AG04450 (cell line): ENCODE results near the gene IPO5. TPM values are rescaled to one million over a fixed set of nuclear protein-coding genes. Genes with fewer than 3 reads are reported as not detected.

Source experiments
- CTCF ChIA-PET: fragments of 300-600, 350-600 bp; formaldehyde crosslinking; extraction: SDS; loops from one replicate; lab custom pipeline; 2022; ENCODE audit warnings: antibody characterized with exemption, inconsistent platforms; lab: Charles Lee
- POLR2A ChIA-PET: fragments of 350-600 bp; formaldehyde crosslinking; extraction: SDS; loops from one replicate; lab custom pipeline; 2021; ENCODE audit warnings: antibody characterized with exemption, inconsistent platforms; lab: Yijun Ruan, JAX
- DNase-seq: peaks from one replicate; pipeline ENCODE4 v3.0.0-alpha.2; 2011; ENCODE audit warnings: low read depth, low spot score
- H3K27ac ChIP-seq: one replicate; pipeline ENCODE4 v1.5.1; 2012; ENCODE audit warnings: low read depth, low read length, control low read depth
- H3K27me3 ChIP-seq: one replicate; pipeline ENCODE4 v1.6.0; 2012; ENCODE audit warnings: low read length; ENCODE audit not compliant: control insufficient read depth, insufficient read depth
- H3K4me3 ChIP-seq: 2 replicates; pipeline ENCODE4 v1.5.1; 2011; ENCODE audit warnings: mild to moderate bottlenecking, low read depth, low read length, control low read depth
- H3K9me3 ChIP-seq: 2 replicates; pipeline ENCODE4 v1.5.1; 2012; ENCODE audit warnings: low read length; ENCODE audit not compliant: control insufficient read depth, insufficient read depth
- polyA plus RNA-seq: library from polyadenylated mRNA; depleted of rRNA; stranded (reverse); fragments of >200 nt; gene quantifications from 2 replicates; pipeline ENCODE4 v1.2.3, GENCODE V29; 2011; rRNA removed
- small RNA-seq: library from RNA; depleted of rRNA; stranded (forward); fragments of <200 nt; gene quantifications from one replicate; pipeline ENCODE3, GENCODE V24; 2012; ENCODE audit warnings: low read depth; ENCODE audit not compliant: insufficient read length
- TF ChIP-seq, protein P1 (sequence below): IDR thresholded peaks from 2 replicates; pipeline ENCODE4 v1.5.1; 2011; ENCODE audit warnings: low read depth, low read length, control low read depth, inconsistent platforms

IPO5 gene
- polyA plus RNA-seq, 1 experiment = 164 TPM

DNA sequence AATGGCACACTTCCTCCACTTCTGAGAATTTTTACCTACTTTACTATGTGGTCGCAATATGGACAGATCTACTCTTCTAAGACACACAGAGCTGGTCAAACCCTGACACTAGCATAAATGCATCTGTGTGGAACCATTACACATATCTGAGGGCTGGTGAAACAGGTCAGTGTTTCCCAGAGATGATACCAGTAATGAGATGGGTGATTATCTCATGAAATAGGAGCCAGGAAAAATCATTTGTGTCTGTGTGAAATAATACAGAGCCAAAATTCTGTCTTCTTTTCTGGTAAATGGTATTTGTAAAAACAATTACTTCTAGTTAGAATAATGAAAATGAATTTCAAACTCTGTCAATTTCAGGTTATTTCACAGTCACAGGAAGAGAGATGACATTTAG lies 117.8 kb downstream of the IPO5 start:
- ChIA-PET CTCF (no interaction called here), POLR2A (no interaction called here)
- Histone ChIP-seq H3K27me3 (no peaks in the 10 kb centered on the region), H3K4me3 (no peak overlapping the region), H3K27ac (no peak overlapping the region), H3K9me3 (no peaks in the 10 kb centered on the region; the same call in 1 of the 2 replicates)
- no peak for DNase-seq
- TF ChIP-seq, protein P1, sequence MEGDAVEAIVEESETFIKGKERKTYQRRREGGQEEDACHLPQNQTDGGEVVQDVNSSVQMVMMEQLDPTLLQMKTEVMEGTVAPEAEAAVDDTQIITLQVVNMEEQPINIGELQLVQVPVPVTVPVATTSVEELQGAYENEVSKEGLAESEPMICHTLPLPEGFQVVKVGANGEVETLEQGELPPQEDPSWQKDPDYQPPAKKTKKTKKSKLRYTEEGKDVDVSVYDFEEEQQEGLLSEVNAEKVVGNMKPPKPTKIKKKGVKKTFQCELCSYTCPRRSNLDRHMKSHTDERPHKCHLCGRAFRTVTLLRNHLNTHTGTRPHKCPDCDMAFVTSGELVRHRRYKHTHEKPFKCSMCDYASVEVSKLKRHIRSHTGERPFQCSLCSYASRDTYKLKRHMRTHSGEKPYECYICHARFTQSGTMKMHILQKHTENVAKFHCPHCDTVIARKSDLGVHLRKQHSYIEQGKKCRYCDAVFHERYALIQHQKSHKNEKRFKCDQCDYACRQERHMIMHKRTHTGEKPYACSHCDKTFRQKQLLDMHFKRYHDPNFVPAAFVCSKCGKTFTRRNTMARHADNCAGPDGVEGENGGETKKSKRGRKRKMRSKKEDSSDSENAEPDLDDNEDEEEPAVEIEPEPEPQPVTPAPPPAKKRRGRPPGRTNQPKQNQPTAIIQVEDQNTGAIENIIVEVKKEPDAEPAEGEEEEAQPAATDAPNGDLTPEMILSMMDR = no peak

DNA sequence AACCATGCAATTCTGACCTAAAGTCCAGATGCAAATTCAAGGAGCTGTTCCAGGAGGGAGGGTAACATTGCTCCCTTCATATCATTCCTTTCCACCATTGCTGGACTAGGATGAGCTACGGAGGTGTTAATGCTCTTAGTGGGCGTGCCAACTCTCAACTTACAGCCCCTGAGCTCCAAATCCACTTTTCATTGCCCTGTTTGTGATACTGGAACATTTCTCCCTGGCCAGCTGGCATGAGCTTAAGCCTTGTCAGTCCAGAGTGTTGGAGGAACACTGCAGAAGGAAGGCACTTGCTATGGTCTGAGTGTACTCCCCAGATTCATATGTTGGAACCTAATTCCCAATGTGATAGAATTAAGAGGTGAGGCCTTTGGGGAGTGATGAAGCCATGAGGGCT lies 119.0 kb downstream of the IPO5 start:
- TF ChIP-seq, protein P1 = no peak
- CTCF ChIA-PET = no interaction called here
- POLR2A ChIA-PET = no interaction called here
- no peak for DNase-seq
- H3K27me3 ChIP-seq = no peaks in the 10 kb centered on the region
- H3K27ac ChIP-seq = no peak overlapping the region
- no peaks in the 10 kb centered on the region; the same call in 1 of the 2 replicates for H3K9me3 ChIP-seq
- no peak overlapping the region for H3K4me3 ChIP-seq

Small RNAs within 50 kb of the gene (small RNA-seq; reads per million reads assigned to genes)
- gene FTLP8 = not detected

Other genes starting within 250 kb of the IPO5 start
- 76.4 and 83.0 TPM in 2 replicates for gene FARP1, start 189.4 kb downstream of the IPO5 start, polyA plus RNA-seq
- gene RNF113B, start 223.6 kb downstream of the IPO5 start, polyA plus RNA-seq = not detected in 2 replicates